Brain microvascular endothelial cell (primary cell): ENCODE measurements around the gene DUSP8.

Source experiments
- DNase-seq: peaks from one replicate; pipeline ENCODE4 v3.0.0-alpha.2; 2020
- H3K27ac ChIP-seq: fragments of 250-450 bp; sonication (Bioruptor Pico); 2 replicates; pipeline ENCODE4 v1.5.1; 2020; ENCODE audit warnings: mild to moderate bottlenecking, moderate library complexity
- H3K27me3 ChIP-seq: fragments of 250-450 bp; sonication (Bioruptor Pico); replicated peaks from 2 replicates; pipeline ENCODE4 v1.5.1; 2020; ENCODE audit warnings: mild to moderate bottlenecking
- H3K36me3 ChIP-seq: fragments of 250-450 bp; sonication (Bioruptor Pico); replicated peaks from 2 replicates; pipeline ENCODE4 v1.5.1; 2020; ENCODE audit warnings: mild to moderate bottlenecking
- H3K4me3 ChIP-seq: 2 replicates; pipeline ENCODE4 v1.5.1; 2011; ENCODE audit warnings: low read depth, mild to moderate bottlenecking, control low read depth, low read length, moderate library complexity
- CTCF ChIP-seq: IDR thresholded peaks from 2 replicates; pipeline ENCODE4 v1.5.1; 2011; ENCODE audit warnings: low read depth, mild to moderate bottlenecking, moderate library complexity, low read length, control low read depth, inconsistent platforms; ENCODE audit errors: missing control alignments
- in situ Hi-C: cut with HindIII; loops from 2 replicates; pipeline ENCODE4 v1.10.0; 2017; ENCODE audit warnings: low sequenced_read_pairs, low pct_ligation_motif_present

Gene DUSP8

GRCh38 chr11:1567052-1567720, 4.9 kb downstream of the DUSP8 start:
- no peak for TF ChIP-seq CTCF
- Histone ChIP-seq H3K4me3 (no peak overlapping the region), H3K27ac (no peak overlapping the region), H3K27me3 (no peaks in the 10 kb centered on the region), H3K36me3 (no peaks in the 10 kb centered on the region)
- in situ Hi-C loops, result no loop called here
- DNase-seq, result no peak

- H3K27me3 ChIP-seq, result no peaks in the 10 kb centered on the region
- in situ Hi-C loops, result no loop called here
- DNase-seq, result no peak
These were observed 5.6 kb downstream of the DUSP8 start for GRCh38 chr11:1566381-1567051.

GRCh38 chr11:1565904-1566247, 6.2 kb downstream of the DUSP8 start:
- no peaks in the 10 kb centered on the region for H3K36me3 ChIP-seq
- no peak overlapping the region for H3K27ac ChIP-seq
- H3K27me3 ChIP-seq, result no peaks in the 10 kb centered on the region
- no peak for DNase-seq
- in situ Hi-C loops, result no loop called here
- TF ChIP-seq CTCF, result no peak
- H3K4me3 ChIP-seq, result no peak overlapping the region

More at GRCh38 chr11:1566381-1567051, 5.6 kb downstream of the DUSP8 start:
- H3K27ac ChIP-seq, result no peak overlapping the region
- no peaks in the 10 kb centered on the region for H3K36me3 ChIP-seq
- H3K4me3 ChIP-seq, result no peak overlapping the region
- TF ChIP-seq CTCF, result peak; percentile 35

GRCh38 chr11:1565173-1565903, 6.7 kb downstream of the DUSP8 start:
- TF ChIP-seq CTCF, result no peak
- Histone ChIP-seq H3K27ac (no peak overlapping the region), H3K27me3 (no peaks in the 10 kb centered on the region), H3K36me3 (no peaks in the 10 kb centered on the region), H3K4me3 (no peak overlapping the region)
- DNase-seq, result no peak
- in situ Hi-C loops, result no loop called here

- in situ Hi-C loops, result no loop called here
- Histone ChIP-seq H3K27ac (no peak overlapping the region), H3K36me3 (no peaks in the 10 kb centered on the region), H3K27me3 (no peaks in the 10 kb centered on the region), H3K4me3 (no peak overlapping the region)
- TF ChIP-seq CTCF, result no peak
- DNase-seq, result peak; percentile 87
These were observed 7.4 kb downstream of the DUSP8 start for GRCh38 chr11:1564535-1565172.
